ENCODE measurements around the gene MC3R. TPM values are rescaled to one million over a fixed set of nuclear protein-coding genes. Genes with fewer than 3 reads are reported as not detected.

Gene MC3R
- total and polyA plus RNA-seq, 12 donors, result not detected

DNA sequence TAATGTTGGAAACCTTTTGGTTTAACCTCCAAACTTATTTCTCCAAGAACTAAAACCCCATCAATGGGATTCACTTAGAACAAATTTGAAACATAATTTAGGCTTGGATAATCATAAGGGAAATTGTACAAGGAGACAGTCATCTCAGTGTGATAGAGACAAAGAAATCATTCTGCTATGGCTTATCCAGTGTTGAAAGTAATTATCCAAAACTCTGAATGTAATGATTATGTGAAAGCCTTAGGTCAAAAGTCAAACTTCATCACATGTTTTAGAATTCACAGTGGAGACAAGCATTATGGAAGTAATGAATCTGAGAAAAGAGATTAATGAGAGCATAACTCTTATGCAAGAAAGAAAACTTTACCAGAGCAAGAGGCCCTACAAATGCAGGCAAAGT, 20.0 kb downstream of the MC3R start:
- Histone ChIP-seq H3K9me3 (replicated peaks in 1 of 3) (no peaks in the 10 kb centered on the region), H3K27me3 (no peaks in the 10 kb centered on the region), H3K4me1 (replicated peaks in 1 of 2) (no peaks in the 10 kb centered on the region), H3K27ac (no peak overlapping the region), H3K4me3 (no peak overlapping the region), H3K36me3 (replicated peaks in 1 of 2) (no peaks in the 10 kb centered on the region)
- no peak for DNase-seq
- TF ChIP-seq CTCF (IDR thresholded peaks at IDR 0.05) (no peak), POLR2A (IDR thresholded peaks at IDR 0.05) (no peak)
- intact Hi-C loops (cut with DNase I), result no loop called here

GRCh38 chr20:56271974-56272373, 23.4 kb downstream of the MC3R start:
- intact Hi-C loops (cut with DNase I), result no loop called here
- TF ChIP-seq POLR2A (IDR thresholded peaks at IDR 0.05) (no peak), CTCF (IDR thresholded peaks at IDR 0.05) (no peak)
- Histone ChIP-seq H3K9me3 (replicated peaks in 1 of 3) (no peaks in the 10 kb centered on the region), H3K36me3 (replicated peaks in 1 of 2) (no peaks in the 10 kb centered on the region), H3K4me1 (replicated peaks in 1 of 2) (no peaks in the 10 kb centered on the region), H3K4me3 (no peak overlapping the region), H3K27me3 (no peaks in the 10 kb centered on the region), H3K27ac (no peak overlapping the region)
- WGBS, 4 donors, result 69 to 72% methylated on average over 4 of the region's 4 CpGs; no CpG with 5 or more reads in 2 of the 4 donors
- no peak for DNase-seq

DNA sequence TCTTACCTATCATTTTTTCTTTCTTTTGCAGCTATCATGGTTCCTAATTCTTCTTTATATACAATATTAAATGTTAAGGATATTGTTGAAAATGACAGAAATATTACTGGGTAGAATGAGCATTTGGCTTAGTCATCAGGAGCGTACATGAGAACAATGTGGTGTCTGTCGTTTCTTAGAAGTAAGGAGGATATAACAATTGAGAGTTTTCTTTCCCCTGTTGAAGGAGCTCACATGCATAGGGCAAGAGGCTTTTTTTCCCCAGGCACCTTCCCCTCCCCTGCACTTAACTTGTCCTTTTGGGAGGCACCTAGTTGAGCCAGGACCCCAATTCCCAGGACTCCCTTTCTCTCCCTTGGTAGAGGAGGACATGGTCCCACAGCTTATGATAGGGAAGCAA, 25.0 kb downstream of the MC3R start:
- no peak for DNase-seq
- 58 to 83% (median 80%) methylated on average over 2 of the region's 2 CpGs for WGBS, 4 donors
- H3K9me3 ChIP-seq (replicated peaks in 1 of 3), result no peaks in the 10 kb centered on the region
- no peaks in the 10 kb centered on the region for H3K27me3 ChIP-seq
- no peak overlapping the region for H3K27ac ChIP-seq
- intact Hi-C loops (cut with DNase I), result no loop called here
- no peaks in the 10 kb centered on the region for H3K4me1 ChIP-seq (replicated peaks in 1 of 2)
- TF ChIP-seq POLR2A (IDR thresholded peaks at IDR 0.05) (no peak), CTCF (IDR thresholded peaks at IDR 0.05) (no peak)
- H3K36me3 ChIP-seq (replicated peaks in 1 of 2), result no peaks in the 10 kb centered on the region
- no peak overlapping the region for H3K4me3 ChIP-seq

DNA sequence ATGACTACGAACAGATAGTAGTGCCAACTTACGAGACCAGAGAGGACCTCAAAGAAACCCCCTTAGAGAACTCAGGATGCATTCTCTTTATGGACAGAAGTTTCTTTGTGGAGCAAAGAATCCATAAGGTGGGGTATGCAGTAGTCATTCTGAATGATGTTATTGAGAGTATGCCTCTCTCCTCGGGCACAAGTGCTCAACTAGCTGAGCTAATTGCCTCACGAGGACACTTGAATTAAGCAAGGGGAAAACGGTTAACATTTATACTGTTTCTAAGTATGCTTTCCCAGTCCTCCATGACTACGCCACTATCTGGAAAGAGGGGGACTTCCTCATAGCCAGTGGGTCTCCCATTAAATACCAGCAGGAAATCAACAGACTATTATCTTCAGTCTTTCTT, 25.6 kb downstream of the MC3R start:
- no peak overlapping the region for H3K27ac ChIP-seq
- H3K36me3 ChIP-seq (replicated peaks in 1 of 2), result no peaks in the 10 kb centered on the region
- DNase-seq, result no peak
- H3K9me3 ChIP-seq (replicated peaks in 1 of 3), result no peaks in the 10 kb centered on the region
- no peak overlapping the region for H3K4me3 ChIP-seq
- no peaks in the 10 kb centered on the region for H3K4me1 ChIP-seq (replicated peaks in 1 of 2)
- no peak for TF ChIP-seq POLR2A (IDR thresholded peaks at IDR 0.05)
- no peak for TF ChIP-seq CTCF (IDR thresholded peaks at IDR 0.05)
- H3K27me3 ChIP-seq, result no peaks in the 10 kb centered on the region
- intact Hi-C loops (cut with DNase I), result no loop called here
- 72 to 86% (median 78%) methylated on average over 6 of the region's 6 CpGs for WGBS, 4 donors

Measured in adrenal gland (tissue), 12 donors.